Left kidney (tissue), 8 donors: ENCODE data around the gene VPREB1. TPM values are rescaled to one million over a fixed set of nuclear protein-coding genes. Genes with fewer than 3 reads are reported as not detected.
"Not testable (repeated sequence)": the region's sequence is repeated elsewhere in the genome, so short reads cannot be mapped to it uniquely, and the experiment has no call there.

Experiments
- DNase-seq: peaks from one replicate; pipeline ENCODE4 v3.0.0-alpha.2; 2013
- long read RNA-seq, 8 donors: transcript quantifications; one replicate each; lab custom pipeline, GENCODE V29; 2026
- polyA plus RNA-seq: library from polyadenylated mRNA; unstranded; fragments of 120-200 nt; gene quantifications from one replicate; pipeline ENCODE4 v1.2.1, GENCODE V29; 2013; ENCODE audit not compliant: insufficient read length

The VPREB1 gene, protein sequence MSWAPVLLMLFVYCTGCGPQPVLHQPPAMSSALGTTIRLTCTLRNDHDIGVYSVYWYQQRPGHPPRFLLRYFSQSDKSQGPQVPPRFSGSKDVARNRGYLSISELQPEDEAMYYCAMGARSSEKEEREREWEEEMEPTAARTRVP
- polyA plus RNA-seq: not detected
- long read RNA-seq, donor 1: 0 reads
- long read RNA-seq, donor 2: 0 reads
- long read RNA-seq, donor 3: 0 reads
- long read RNA-seq, donor 4: 0 reads
- long read RNA-seq, donor 5, partial matches to known transcripts: 5 of 5 reads
- long read RNA-seq, donor 5, other reads (novel, unspliced or antisense): 0 of 5 reads
- long read RNA-seq, donor 6, partial matches to known transcripts: 0 of 1 reads
- long read RNA-seq, donor 6, other reads (novel, unspliced or antisense): 0 of 1 reads
- long read RNA-seq, donor 7: 0 reads
- long read RNA-seq, donor 8: 0 reads

DNA sequence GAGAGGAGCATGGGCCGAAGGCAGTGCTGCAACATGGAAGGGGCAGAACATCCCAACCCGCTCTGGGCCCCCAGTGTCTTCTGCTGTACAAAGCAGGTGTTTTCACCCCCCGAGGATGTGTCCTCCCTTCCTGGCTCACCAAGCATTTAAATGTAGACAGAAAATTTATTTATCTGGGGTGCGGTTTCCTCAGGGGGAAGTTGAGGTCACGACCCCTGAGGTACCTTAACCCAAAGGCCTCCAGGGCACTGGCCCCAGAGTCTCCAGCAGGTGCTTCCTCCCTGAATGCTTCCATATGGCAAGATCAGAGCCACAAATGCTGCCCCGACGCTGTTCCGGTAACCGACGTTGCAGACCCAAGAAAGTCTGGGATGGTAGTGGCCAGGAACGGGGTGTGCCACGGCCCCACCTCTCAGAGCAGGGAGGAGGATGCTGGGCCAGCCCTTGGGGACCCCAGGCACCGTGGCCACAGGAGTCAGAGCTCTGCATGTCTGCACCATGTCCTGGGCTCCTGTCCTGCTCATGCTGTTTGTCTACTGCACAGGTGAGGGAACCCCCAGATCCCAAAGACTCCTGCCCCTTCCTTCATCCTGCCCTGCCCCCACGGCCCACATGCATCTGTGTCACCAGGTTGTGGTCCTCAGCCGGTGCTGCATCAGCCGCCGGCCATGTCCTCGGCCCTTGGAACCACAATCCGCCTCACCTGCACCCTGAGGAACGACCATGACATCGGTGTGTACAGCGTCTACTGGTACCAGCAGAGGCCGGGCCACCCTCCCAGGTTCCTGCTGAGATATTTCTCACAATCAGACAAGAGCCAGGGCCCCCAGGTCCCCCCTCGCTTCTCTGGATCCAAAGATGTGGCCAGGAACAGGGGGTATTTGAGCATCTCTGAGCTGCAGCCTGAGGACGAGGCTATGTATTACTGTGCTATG, at the start of gene VPREB1:
Gene VPREB1, plus strand, starts transcription at position 471 of the 935 bp plus-strand sequence. Its CDS starts 28 bp downstream, at position 499.
- DNase-seq: no peak

- no peak for DNase-seq
These were observed 49.7 kb upstream of the VPREB1 start for GRCh38 chr22:22194931-22195264.

- DNase-seq: peak; percentile 73
These were observed 49.1 kb upstream of the VPREB1 start for GRCh38 chr22:22195265-22196017.

- no peak for DNase-seq
These were observed 48.5 kb upstream of the VPREB1 start for GRCh38 chr22:22196018-22196533.

- DNase-seq: no peak
These were observed 47.6 kb upstream of the VPREB1 start for GRCh38 chr22:22196833-22197477.

DNA sequence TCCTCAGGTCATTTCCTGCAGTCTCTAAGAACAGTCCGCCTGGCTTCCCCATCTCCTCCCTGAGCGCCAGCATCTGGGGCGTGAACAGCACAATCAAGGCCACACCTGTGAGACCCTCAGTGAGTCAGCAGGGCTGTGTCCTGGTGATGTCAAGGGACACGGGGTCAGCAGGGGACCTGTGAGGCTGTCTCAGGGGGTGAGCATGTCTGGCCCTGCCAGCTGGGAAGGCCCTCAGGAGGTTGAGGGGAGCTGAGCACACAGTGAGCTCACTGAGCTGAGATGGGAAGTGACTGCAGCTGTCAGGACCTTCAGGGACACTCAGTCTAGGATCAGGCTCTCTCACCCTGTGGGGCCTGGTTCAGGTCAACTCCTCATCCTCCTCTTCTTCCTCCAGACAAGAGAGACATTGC, 46.6 kb upstream of the VPREB1 start:
- DNase-seq: no peak

DNA sequence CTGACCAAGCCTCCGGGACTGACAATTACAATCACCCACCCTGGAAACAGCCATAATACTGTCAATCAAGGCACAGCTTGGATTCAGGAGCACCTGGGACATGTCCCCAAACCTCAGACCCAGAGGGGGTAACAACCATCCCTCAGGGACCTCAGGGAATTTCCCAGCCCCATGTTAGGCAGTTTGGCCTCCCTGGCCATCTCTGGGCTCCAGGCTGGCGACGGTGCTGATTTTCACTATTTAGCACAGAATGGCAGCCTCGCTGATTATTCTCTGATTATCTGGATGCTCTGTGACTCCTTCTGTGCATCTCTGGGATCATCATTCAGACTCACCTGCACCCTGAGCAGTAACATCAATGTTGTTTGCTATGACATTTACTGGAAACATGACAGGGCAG, 45.8 kb upstream of the VPREB1 start:
- DNase-seq: no peak

- no peak for DNase-seq
These were observed 45.0 kb upstream of the VPREB1 start for GRCh38 chr22:22199634-22200033.

DNA sequence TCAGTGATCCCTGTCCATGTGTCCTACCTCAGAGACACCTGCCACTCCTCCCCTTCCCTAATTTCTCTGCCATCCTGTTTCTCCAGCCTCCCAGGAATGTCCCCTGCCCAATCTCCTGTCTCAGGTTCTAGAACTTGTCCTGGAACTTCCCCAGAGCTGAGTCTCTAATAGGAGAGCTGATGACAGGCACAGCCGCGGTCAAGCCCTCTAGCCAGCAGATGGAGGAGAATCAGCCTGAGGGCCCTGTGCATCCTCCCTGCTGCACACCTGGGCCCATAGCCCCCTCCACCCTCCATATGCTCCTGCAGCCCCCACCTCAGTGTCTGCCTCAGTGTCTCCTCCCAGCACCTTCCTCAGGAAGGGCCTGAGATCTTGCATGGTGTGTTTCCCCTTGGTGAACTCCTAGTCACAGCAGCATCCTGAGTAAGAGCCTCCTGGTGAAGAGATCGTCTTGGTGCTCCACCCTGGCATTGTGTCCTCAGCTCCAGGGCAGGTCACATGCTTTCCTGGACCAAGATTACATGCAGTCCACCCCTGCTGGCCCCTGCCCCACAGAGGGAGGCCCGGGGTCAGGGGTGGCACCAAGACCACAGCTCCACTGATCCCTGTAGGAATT, 43.9 kb upstream of the VPREB1 start:
- no peak for DNase-seq

- DNase-seq: no peak
These were observed 43.2 kb upstream of the VPREB1 start for GRCh38 chr22:22201185-22201929.

DNA sequence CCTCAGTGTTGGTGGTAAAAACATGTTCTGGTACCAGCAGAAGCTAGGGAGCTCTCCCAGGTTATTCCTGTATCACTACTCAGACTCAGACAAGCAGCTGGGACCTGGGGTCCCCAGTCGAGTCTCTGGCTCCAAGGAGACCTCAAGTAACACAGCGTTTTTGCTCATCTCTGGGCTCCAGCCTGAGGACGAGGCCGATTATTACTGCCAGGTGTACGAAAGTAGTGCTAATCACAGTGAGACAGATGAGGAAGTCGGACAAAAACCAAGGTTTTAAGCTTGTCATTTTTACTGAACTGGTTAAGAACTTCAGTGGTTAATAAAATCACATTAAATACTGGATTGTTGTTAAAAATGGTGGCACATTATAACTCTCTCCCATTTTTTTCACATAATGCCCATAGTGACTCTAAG, 42.6 kb upstream of the VPREB1 start:
- no peak for DNase-seq

DNA sequence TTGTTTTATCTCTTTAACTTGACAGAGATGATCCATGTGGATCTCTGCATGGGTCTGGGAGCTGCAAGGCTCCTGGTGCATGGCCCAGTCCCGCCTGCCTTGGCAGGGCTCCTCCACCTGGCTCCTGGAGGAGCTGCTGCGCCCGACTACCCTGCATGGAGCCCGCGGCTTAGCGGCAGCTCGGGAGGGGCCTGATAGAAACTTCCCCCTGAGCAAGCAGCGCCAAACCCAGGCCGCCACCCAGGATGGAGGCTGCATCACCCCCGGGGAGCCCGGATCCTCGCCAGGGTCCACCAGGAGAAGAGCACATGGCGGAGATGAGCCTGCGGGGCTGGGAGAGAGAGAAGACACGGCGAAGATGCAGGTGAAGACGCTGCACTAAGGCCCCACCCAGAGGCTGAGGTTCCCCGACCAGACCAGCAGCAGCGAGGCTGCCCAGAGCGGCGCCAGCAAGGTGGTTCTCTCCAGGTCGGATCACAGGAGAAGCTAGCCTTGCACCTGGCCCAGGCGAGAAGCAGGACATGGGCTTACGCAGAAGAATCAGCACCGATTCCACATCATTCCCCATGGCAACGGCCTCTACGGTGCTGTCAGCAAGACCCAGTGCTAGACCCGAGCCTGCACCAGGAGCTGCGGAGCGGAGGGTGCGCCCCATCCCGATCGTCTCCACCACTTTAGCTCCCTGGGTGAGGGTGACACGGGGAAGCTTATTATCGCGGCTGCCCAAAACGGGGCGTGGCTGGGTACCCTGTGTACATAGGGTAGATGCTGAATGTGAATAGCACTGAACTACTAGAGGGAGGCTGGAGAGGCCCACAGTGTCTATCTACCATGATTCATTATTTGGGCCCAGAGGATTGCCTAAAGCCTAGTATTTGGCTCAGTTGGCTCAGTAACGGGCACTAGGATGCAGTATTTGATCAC, 41.3 kb upstream of the VPREB1 start:
- DNase-seq: no peak

DNA sequence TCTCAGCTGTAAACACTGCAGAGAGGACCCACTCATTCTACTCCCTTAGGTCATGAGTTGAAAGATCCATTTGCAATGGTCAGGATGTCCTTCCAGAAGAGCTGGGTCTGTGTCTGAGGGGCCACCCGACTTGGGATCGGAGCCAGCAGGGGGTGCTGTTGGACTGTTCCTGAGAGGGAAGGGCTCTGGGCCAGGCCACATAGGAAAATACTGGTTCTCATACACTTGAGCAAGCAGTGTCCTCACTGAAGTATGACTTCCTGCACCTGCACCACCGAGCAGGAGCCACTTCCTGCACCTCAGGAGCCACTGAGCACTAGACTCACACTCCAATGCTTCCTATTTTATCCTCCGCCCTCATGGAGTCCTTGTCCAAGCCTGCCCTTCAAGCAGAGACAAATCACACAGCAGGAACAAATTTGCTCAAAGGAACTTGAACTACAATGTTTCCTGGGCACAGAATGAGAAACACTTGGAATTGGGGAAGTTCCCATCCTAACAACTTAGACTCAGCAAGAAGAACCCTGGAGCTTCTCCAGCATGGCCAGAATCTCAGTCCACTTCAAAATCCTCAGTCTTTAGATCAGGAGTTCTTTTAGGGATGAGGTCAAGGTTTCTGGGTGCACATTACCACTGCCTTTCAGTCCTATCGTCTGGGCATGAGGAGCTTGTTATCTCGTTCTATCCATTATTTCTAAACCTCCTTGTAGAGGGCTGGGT, 36.6 kb upstream of the VPREB1 start:
- peak; percentile 79 for DNase-seq

DNA sequence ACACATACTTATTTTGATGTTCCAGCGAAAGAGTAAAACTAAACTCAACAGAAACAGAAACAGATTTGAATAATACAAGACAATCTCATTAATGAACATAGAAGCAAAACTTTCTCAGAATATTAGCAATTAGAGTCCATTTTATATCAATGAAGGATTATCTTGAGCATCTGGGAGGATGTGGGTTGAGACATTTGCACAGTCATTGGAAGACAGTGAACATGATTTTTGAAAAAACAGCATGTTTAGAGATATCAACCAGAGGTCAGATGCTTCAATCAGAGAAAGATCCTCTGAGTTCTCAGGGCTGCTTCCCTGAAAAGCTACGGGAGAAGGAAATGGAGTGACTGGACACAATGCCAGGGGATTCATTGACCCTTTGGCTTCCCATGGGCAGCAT, 35.9 kb upstream of the VPREB1 start:
- DNase-seq: no peak

DNA sequence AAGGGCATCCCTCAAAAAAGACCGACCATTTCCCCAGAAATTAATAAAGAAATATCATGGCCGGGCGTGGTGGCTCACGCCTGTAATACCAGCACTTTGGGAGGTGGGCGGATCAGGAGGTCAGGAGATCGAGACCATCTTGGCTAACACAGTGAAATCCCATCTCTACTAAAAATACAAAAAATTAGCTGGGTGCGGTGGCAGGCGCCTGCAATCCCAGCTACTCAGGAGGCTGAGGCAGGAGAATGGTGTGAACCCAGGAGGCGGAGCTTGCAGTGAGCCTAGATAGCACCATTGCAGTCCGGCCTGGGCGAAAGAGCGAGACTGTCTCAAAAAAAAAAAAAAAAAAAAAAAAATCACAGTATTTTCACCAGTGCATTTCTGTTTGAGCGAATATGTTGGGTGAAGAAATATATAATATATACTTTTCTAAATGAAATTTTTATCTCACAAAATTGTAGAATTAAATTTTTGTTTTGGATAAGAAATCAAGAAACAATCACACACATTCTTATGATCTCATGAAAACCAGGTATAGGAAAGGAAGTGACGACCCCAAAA, 35.4 kb upstream of the VPREB1 start:
- DNase-seq: not testable (repeated sequence)

DNA sequence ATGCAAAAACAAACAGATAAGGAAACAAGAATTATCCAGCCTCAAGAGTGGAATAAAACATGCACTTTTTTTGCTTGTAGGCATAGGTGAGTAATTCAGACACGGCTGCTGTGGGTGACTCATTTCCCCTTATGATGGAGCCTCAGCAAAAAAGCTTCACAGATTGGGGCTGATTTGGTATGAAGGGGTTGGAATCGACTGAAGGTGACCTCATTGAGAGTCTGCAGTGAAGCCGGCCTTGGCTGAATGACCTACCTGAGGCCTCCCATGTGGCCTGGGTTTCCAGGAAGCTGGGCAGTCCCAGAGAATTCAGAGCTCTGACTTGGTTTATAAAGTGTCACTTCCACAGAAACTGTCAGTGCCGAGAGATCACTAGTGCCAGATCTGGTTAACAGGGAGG, 34.2 kb upstream of the VPREB1 start:
- DNase-seq: no peak

GRCh38 chr22:22210889-22211833, 33.4 kb upstream of the VPREB1 start:
- DNase-seq: no peak
